Ovary (tissue), 3 donors: Measurements from ENCODE around the gene COPS2.

Source experiments
- CTCF ChIP-seq, 3 donors: fragments of 450-650 bp in 2 of 3; fragments of 200-600 bp in 1 of 3; IDR thresholded peaks; one replicate each; pipeline versions ENCODE4 v1.5.1 to v1.8.0; 2016 to 2022; ENCODE audit warnings: antibody characterized with exemption in 3 of 3, mild to moderate bottlenecking in 1 of 3
- POLR2A ChIP-seq: fragments of 450-650 bp; IDR thresholded peaks from one replicate; pipeline ENCODE4 v1.6.1; 2017; ENCODE audit warnings: antibody characterized with exemption, mild to moderate bottlenecking, moderate library complexity
- donor health status: DM: no; HTN: no; CAD: no.

- TF ChIP-seq CTCF (IDR thresholded peaks at IDR 0.05) (peak in 1 of 3 donors; percentile 25), POLR2A (peak; percentile 62)
Measured at GRCh38 chr15:49155110-49155833, at the start of gene COPS2.
